Right renal pelvis (tissue), 4 donors: ENCODE measurements around the gene TMEM81. TPM values are rescaled to one million over a fixed set of nuclear protein-coding genes. Genes with fewer than 3 reads are reported as not detected.
A peak's percentile ranks its signal among the peaks of the same experiment; 100 is the strongest.

ENCODE experiments used
- DNase-seq, 4 donors: peaks; one replicate each; pipeline ENCODE4 v3.0.0-alpha.2; 2013; ENCODE audit warnings: low read depth in 4 of 4, low spot score in 3 of 4, missing footprints in 1 of 4
- polyA plus RNA-seq, 4 donors: library from polyadenylated mRNA; unstranded; fragments of 120-200 nt; gene quantifications; one replicate each; pipeline ENCODE4 v1.2.1, GENCODE V29; 2013; ENCODE audit not compliant: insufficient read length in 4 of 4

Gene TMEM81
- polyA plus RNA-seq, result 1 to 10 TPM; 3.2 to 4.0 (median 3.9) TPM

- DNase-seq, result no peak
These were observed at the start of gene TMEM81 for GRCh38 chr1:205084360-205084759. TMEM81 (minus strand) TSS chr1:205084460; CDS start chr1:205084320, 140 bp downstream.

GRCh38 chr1:205133287-205133686 lies 49.0 kb upstream of the TMEM81 start:
- no peak for DNase-seq

- DNase-seq, result no peak
These were observed 45.3 kb upstream of the TMEM81 start for GRCh38 chr1:205129447-205130029.

GRCh38 chr1:205128050-205128449 lies 43.8 kb upstream of the TMEM81 start:
- DNase-seq, result no peak

- DNase-seq, result no peak
These were observed 43.4 kb upstream of the TMEM81 start for GRCh38 chr1:205127646-205128045.

GRCh38 chr1:205124726-205125125 lies 40.5 kb upstream of the TMEM81 start:
- DNase-seq, result no peak

- DNase-seq, result no peak
These were observed 38.2 kb upstream of the TMEM81 start for GRCh38 chr1:205122489-205122882.

- DNase-seq, result peak; percentile 89 to 97 (median 94)
These were observed 37.6 kb upstream of the TMEM81 start, which contains the start of gene RBBP5 for GRCh38 chr1:205121660-205122488. RBBP5 (minus strand) TSS chr1:205121978; CDS start chr1:205121873, 105 bp downstream.

GRCh38 chr1:205118752-205119151 lies 34.5 kb upstream of the TMEM81 start:
- no peak for DNase-seq

GRCh38 chr1:205111354-205111753 lies 27.1 kb upstream of the TMEM81 start:
- no peak for DNase-seq

GRCh38 chr1:205109711-205110110 lies 25.5 kb upstream of the TMEM81 start:
- no peak for DNase-seq

GRCh38 chr1:205109269-205109668 lies 25.0 kb upstream of the TMEM81 start:
- no peak for DNase-seq

GRCh38 chr1:205108464-205108863 lies 24.2 kb upstream of the TMEM81 start:
- DNase-seq, result no peak

GRCh38 chr1:205107327-205107726 lies 23.1 kb upstream of the TMEM81 start:
- DNase-seq, result no peak

GRCh38 chr1:205102404-205102803 lies 18.1 kb upstream of the TMEM81 start:
- DNase-seq, result no peak

- no peak for DNase-seq
These were observed 14.0 kb upstream of the TMEM81 start for GRCh38 chr1:205098242-205098641.

GRCh38 chr1:205095422-205095821 lies 11.2 kb upstream of the TMEM81 start:
- DNase-seq, result no peak

GRCh38 chr1:205091043-205091740 lies 6.9 kb upstream of the TMEM81 start:
- DNase-seq, result no peak

- no peak for DNase-seq
These were observed 4.1 kb upstream of the TMEM81 start for GRCh38 chr1:205088341-205088740.

- DNase-seq, result no peak
These were observed 1.8 kb downstream of the TMEM81 start for GRCh38 chr1:205082431-205082830.

- no peak for DNase-seq
These were observed 6.3 kb downstream of the TMEM81 start for GRCh38 chr1:205077934-205078311.
